CD8-positive, alpha-beta memory T cell (primary cell): ENCODE measurements around the gene PFDN6. TPM values are rescaled to one million over a fixed set of nuclear protein-coding genes. Genes with fewer than 3 reads are reported as not detected.

Experiments
- CTCF ChIA-PET: fragments of 350-600 bp; sonication (Branson Sonifier 250); formaldehyde crosslinking; loops from one replicate; lab custom pipeline; 2021; ENCODE audit warnings: antibody characterized with exemption; lab: Charles Lee
- POLR2A ChIA-PET: fragments of 350-600 bp; sonication (Branson Sonifier 250); formaldehyde crosslinking; loops from one replicate; lab custom pipeline; 2021; ENCODE audit warnings: antibody characterized with exemption; lab: Charles Lee
- DNase-seq, 5 donors: peaks; one replicate each; pipeline versions ENCODE4 v3.0.0 to v3.0.0-alpha.2; 2020 to 2022; ENCODE audit warnings: mixed read lengths in 1 of 5
- H3K27ac ChIP-seq: one replicate; pipeline ENCODE4 v1.7.0; 2013; ENCODE audit warnings: low read depth, mild to moderate bottlenecking, low read length, moderate library complexity
- H3K27me3 ChIP-seq: 2 replicates; pipeline ENCODE4 v1.7.0; 2013; ENCODE audit warnings: low read length, mild to moderate bottlenecking; ENCODE audit not compliant: insufficient read depth, poor library complexity, severe bottlenecking
- H3K36me3 ChIP-seq: 2 replicates; pipeline ENCODE4 v1.7.0; 2013; ENCODE audit warnings: mild to moderate bottlenecking, low read length, moderate library complexity; ENCODE audit not compliant: insufficient read depth
- H3K4me1 ChIP-seq: 2 replicates; pipeline ENCODE4 v1.7.0; 2013; ENCODE audit warnings: mild to moderate bottlenecking, low read length, moderate library complexity; ENCODE audit not compliant: insufficient read depth
- H3K4me3 ChIP-seq: 2 replicates; pipeline ENCODE4 v1.7.0; 2013; ENCODE audit warnings: mild to moderate bottlenecking, low read length
- H3K9me3 ChIP-seq: 2 replicates; pipeline ENCODE4 v1.7.0; 2013; ENCODE audit warnings: mild to moderate bottlenecking, low read length
- H3K27ac Mint-ChIP-seq, 8 donors: one replicate each; pipeline ENCODE4 v1.8.0; 2020 to 2021; ENCODE audit warnings: mixed read lengths in 8 of 8, mild to moderate bottlenecking in 6 of 8, inconsistent platforms in 3 of 8, moderate library complexity in 3 of 8
- H3K27me3 Mint-ChIP-seq, 2 donors: one replicate each; pipeline ENCODE4 v1.8.0; 2020 to 2021; ENCODE audit warnings: mixed read lengths in 2 of 2, mild to moderate bottlenecking in 1 of 2, moderate library complexity in 1 of 2
- H3K36me3 Mint-ChIP-seq, 3 donors: one replicate each; pipeline ENCODE4 v1.8.0; 2020 to 2021; ENCODE audit warnings: mixed read lengths in 3 of 3, inconsistent platforms in 1 of 3, mild to moderate bottlenecking in 1 of 3
- H3K4me1 Mint-ChIP-seq, 3 donors: one replicate each; pipeline ENCODE4 v1.8.0; 2020 to 2021; ENCODE audit warnings: mixed read lengths in 3 of 3, inconsistent platforms in 1 of 3, mild to moderate bottlenecking in 1 of 3
- H3K4me3 Mint-ChIP-seq, 7 donors: one replicate each; pipeline ENCODE4 v1.8.0; 2020 to 2021; ENCODE audit warnings: mixed read lengths in 7 of 7, mild to moderate bottlenecking in 6 of 7, moderate library complexity in 4 of 7, inconsistent platforms in 2 of 7
- H3K9me3 Mint-ChIP-seq, 5 donors: one replicate each; pipeline ENCODE4 v1.8.0; 2020 to 2022; ENCODE audit warnings: mixed read lengths in 5 of 5, mild to moderate bottlenecking in 3 of 5, moderate library complexity in 2 of 5, inconsistent platforms in 1 of 5
- polyA plus RNA-seq: library from polyadenylated mRNA; unstranded; fragments of 300-500 nt; fragmentation: Illumina TruSeq; gene quantifications from one replicate; pipeline ENCODE4 v1.2.3, GENCODE V29; 2021
- total RNA-seq, 2 experiments: library from RNA; stranded (reverse); gene quantifications; one replicate each; pipeline ENCODE4 v1.2.3, GENCODE V29; 2021

Gene PFDN6
- total and polyA plus RNA-seq, 3 experiments from 2014 or later: 37.4 to 119 (median 118) TPM

DNA sequence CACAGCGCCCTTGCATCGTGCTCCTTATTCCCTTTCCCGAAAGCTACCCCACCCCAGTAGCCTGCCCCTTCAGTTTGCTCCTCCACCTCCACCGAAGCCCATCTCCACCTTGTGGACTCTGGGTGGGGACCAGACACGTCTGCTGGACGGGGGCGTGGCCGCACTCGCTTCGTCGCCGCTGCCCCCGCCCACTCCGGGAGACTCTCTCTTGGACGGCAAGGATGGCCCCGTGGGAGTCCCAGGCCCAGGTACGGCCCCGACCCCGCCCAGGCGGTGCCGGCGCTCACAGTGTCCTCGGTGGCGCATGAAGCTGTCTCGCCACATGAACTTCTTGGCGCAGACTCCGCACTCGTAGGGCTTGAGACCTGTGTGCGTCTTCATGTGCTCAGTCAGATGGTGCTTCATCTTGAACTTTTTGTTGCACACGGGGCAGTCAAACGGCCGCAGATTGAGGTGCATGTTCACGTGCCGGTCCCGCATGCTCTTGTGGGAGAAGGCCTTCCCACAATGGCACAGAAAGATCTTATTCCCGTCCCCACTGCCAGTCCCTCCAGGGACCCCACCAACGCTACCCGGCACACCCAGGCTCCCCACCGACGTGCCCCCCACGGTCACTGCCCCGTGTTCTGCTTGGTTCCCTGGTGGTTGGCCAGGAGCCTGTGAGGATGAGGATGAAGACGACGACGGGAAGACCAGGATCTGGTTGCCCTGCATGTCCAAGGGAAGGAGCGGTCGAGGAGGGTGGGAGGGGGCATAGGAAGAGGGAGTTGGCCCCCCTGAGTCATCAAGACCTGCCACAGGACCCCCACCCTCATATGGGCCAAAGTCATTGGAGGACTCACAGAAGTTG, 25.8 kb downstream of the PFDN6 start:
- Histone ChIP-seq H3K4me3 (peak overlapping the region; percentile 87), H3K27me3 (no peaks in the 10 kb centered on the region), H3K36me3 (peaks cover 28% of the 10 kb centered on the region), H3K9me3 (no peaks in the 10 kb centered on the region), H3K27ac (peak overlapping the region; percentile 98), H3K4me1 (peaks cover 59% of the 10 kb centered on the region)
- Mint-ChIP-seq H3K36me3 (peaks cover 5 to 60% (median 10%) of the 10 kb centered on the region in 3 donors), H3K4me1 (peaks cover 66 to 80% (median 71%) of the 10 kb centered on the region in 3 donors), H3K9me3 (no peaks in the 10 kb centered on the region), H3K27me3 (peaks cover 0 to 3% of the 10 kb centered on the region in 2 donors), H3K4me3 (peak overlapping the region; percentile 95 to 100 (median 98)), H3K27ac (peak overlapping the region; percentile 95 to 100 (median 99))
- ChIA-PET POLR2A (interaction anchor here (0.6 to 0.9 kb wide), 2 partner anchors 30 to 81 kb away, joined by 3 to 4 read pairs; no protein-coding TSS in a partner anchor), CTCF (interaction anchor here (4.4 kb wide), 1 partner anchor 30 kb away, joined by 52 read pairs; no protein-coding TSS in a partner anchor)
- peak in 1 of 5 donors; percentile 56 for DNase-seq

GRCh38 chr6:33315793-33316602, 26.6 kb downstream of the PFDN6 start:
- H3K4me1 Mint-ChIP-seq: peaks cover 70 to 83% (median 74%) of the 10 kb centered on the region in 3 donors
- Histone ChIP-seq H3K4me1 (peaks cover 67% of the 10 kb centered on the region), H3K4me3 (no peak overlapping the region), H3K27me3 (no peaks in the 10 kb centered on the region), H3K9me3 (no peaks in the 10 kb centered on the region), H3K36me3 (peaks cover 36% of the 10 kb centered on the region), H3K27ac (no peak overlapping the region)
- ChIA-PET POLR2A (interaction anchor here (0.6 to 2.9 kb wide), 4 partner anchors 28 to 82 kb away, joined by 3 to 75 read pairs (median 4); no protein-coding TSS in a partner anchor), CTCF (interaction anchor here (4.4 kb wide), 1 partner anchor 29 kb away, joined by 52 read pairs; no protein-coding TSS in a partner anchor)
- peaks cover 0 to 3% of the 10 kb centered on the region in 2 donors for H3K27me3 Mint-ChIP-seq
- H3K4me3 Mint-ChIP-seq: peak overlapping the region; percentile 75 to 100 (median 99)
- DNase-seq: no peak
- peak overlapping the region; percentile 87 to 99 (median 96) for H3K27ac Mint-ChIP-seq
- H3K36me3 Mint-ChIP-seq: peaks cover 5 to 64% (median 13%) of the 10 kb centered on the region in 3 donors
- no peaks in the 10 kb centered on the region for H3K9me3 Mint-ChIP-seq

DNA sequence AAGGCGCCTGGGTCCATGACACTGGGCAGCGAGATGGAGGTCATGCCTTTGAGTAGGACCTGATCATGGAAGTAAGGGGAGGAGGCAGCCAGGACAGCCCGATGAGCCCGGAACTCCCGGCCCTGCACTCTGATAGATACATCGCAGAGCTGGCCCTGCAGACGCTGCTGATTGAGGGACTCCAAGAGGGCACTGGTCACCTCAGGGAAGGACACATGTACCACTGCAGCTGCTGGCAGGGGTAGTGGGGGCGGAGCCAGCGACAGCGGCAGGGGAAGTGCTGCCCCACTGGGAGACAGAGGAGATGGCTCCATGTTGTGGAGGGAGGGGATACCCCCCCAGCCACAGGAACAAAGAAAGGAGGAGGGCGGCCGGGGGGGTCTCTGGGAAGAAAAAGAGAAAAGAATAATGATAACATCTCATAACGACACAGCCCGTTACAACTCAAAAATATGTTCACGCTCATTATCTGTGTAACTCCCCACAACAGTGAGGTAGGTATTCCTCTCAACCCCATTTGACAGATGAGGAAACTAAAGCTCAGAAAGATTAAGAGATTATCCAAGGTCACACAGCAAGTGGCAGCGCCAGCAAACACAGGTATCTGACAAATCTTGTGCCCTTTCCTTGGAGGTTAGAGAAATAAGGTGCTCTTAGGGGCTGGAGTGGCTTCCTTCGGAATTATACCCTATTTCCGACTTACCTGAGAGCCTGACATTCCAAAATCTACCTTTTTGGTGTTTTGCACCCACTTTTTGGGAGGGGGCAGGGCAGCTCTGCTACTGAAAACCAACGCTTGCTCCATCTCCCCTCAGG, 27.4 kb downstream of the PFDN6 start:
- H3K9me3 Mint-ChIP-seq: no peaks in the 10 kb centered on the region
- H3K27ac Mint-ChIP-seq: peak overlapping the region in 7 of 8 donors; percentile 87 to 99 (median 95)
- Histone ChIP-seq H3K4me1 (peaks cover 73% of the 10 kb centered on the region), H3K27me3 (no peaks in the 10 kb centered on the region), H3K36me3 (peaks cover 41% of the 10 kb centered on the region), H3K9me3 (no peaks in the 10 kb centered on the region), H3K4me3 (peak overlapping the region; percentile 51), H3K27ac (no peak overlapping the region)
- ChIA-PET CTCF (interaction anchor here (1.0 to 4.4 kb wide), 3 partner anchors 29 to 109 kb away, joined by 3 to 52 read pairs (median 5); no protein-coding TSS in a partner anchor), POLR2A (interaction anchor here (0.5 to 2.9 kb wide), 12 partner anchors 17 to 304 kb away, joined by 3 to 75 read pairs (median 6); partner anchors contain the start of genes B3GALT4, CUTA, ITPR3 and PFDN6)
- peaks cover 6 to 66% (median 13%) of the 10 kb centered on the region in 3 donors for H3K36me3 Mint-ChIP-seq
- no peak for DNase-seq
- H3K4me1 Mint-ChIP-seq: peaks cover 74 to 86% (median 77%) of the 10 kb centered on the region in 3 donors
- peak overlapping the region; percentile 94 to 100 (median 99) for H3K4me3 Mint-ChIP-seq
- H3K27me3 Mint-ChIP-seq: peaks cover 0 to 3% of the 10 kb centered on the region in 2 donors

GRCh38 chr6:33317419-33317668, 27.9 kb downstream of the PFDN6 start:
- H3K9me3 ChIP-seq: no peaks in the 10 kb centered on the region
- no peaks in the 10 kb centered on the region for H3K27me3 ChIP-seq
- peak overlapping the region; percentile 51 for H3K4me3 ChIP-seq
- POLR2A ChIA-PET: interaction anchor here (0.5 to 2.9 kb wide), 15 partner anchors 18 to 1824 kb away, joined by 3 to 75 read pairs (median 4); partner anchors contain the start of genes B3GALT4, CUTA, ITPR3 and PFDN6
- H3K9me3 Mint-ChIP-seq: no peaks in the 10 kb centered on the region
- H3K4me3 Mint-ChIP-seq: peak overlapping the region; percentile 94 to 100 (median 99)
- no peak overlapping the region for H3K27ac ChIP-seq
- H3K36me3 ChIP-seq: peaks cover 38% of the 10 kb centered on the region
- H3K4me1 Mint-ChIP-seq: peaks cover 74 to 86% (median 76%) of the 10 kb centered on the region in 3 donors
- H3K4me1 ChIP-seq: peaks cover 68% of the 10 kb centered on the region
- peak overlapping the region in 6 of 8 donors; percentile 84 to 95 (median 88) for H3K27ac Mint-ChIP-seq
- DNase-seq: no peak
- peaks cover 10 to 66% (median 15%) of the 10 kb centered on the region in 3 donors for H3K36me3 Mint-ChIP-seq
- CTCF ChIA-PET: interaction anchor here (1.0 to 4.4 kb wide), 10 partner anchors 10 to 112 kb away, joined by 3 to 52 read pairs (median 4); partner anchors contain the start of genes RPS18 and VPS52
- H3K27me3 Mint-ChIP-seq: peaks cover 0 to 3% of the 10 kb centered on the region in 2 donors

DNA sequence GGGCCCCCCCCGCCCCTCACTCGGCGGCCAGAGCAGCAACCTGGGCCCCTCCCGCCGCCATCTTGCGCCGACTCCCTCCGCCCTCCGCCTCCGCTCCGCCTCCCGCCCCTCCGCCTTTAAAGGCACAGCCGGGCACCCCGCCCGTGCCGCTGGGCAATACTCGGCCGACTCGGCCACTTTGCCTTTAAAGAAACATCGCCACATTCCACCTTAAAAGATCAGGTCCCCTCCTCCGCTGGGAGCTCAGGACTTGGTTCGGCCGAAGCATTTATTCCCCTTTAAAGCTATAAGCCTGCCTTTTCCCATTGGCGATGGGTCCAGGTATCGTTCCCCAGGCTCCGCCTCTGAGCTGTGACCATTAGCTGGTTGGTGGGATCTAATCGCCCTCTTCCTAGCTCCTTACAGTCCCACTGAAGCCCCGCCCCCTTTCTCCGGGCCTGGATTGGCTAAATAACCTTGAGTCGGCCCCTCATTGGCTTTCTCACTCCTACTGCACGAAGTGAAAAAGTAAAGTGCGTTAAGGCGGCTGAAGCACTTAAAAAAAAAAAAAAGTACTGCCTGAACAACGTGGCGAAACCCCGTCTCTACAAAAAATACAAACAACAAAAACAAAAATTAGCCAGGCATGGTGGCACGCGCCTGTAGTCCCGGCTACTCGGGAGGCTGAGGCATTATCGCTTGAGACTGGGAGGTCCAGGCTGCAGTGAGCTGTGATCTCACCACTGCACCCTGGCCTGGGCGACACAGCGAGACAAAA, 28.4 kb downstream of the PFDN6 start, which contains the start of gene ZBTB22:
TSS of gene ZBTB22 (minus strand) at position 76 of the 757 bp plus-strand sequence. CDS start 828 bp downstream, outside the sequence.
- Mint-ChIP-seq H3K9me3 (no peaks in the 10 kb centered on the region), H3K4me1 (peaks cover 71 to 84% (median 71%) of the 10 kb centered on the region in 3 donors), H3K27ac (peak within 1 kb of the TSS; percentile 95 to 99 (median 98)), H3K4me3 (peak within 1 kb of the TSS; percentile 94 to 100 (median 100)), H3K36me3 (peaks cover 13 to 66% (median 15%) of the 10 kb centered on the region in 3 donors), H3K27me3 (peaks cover 0 to 3% of the 10 kb centered on the region in 2 donors)
- CTCF ChIA-PET: interaction anchor here (0.8 to 4.4 kb wide), 12 partner anchors 9 to 111 kb away, joined by 3 to 52 read pairs (median 4); partner anchors contain the start of genes RGL2, RPS18 and VPS52
- H3K27ac ChIP-seq: peak within 1 kb of the TSS; percentile 72
- POLR2A ChIA-PET: interaction anchor here (0.6 to 2.9 kb wide), 18 partner anchors 18 to 1825 kb away, joined by 3 to 75 read pairs (median 4); partner anchors contain the start of genes B3GALT4, CUTA, ITPR3 and PFDN6
- H3K36me3 ChIP-seq: peaks cover 38% of the 10 kb centered on the region
- peaks cover 66% of the 10 kb centered on the region for H3K4me1 ChIP-seq
- no peaks in the 10 kb centered on the region for H3K27me3 ChIP-seq
- DNase-seq: peak; percentile 94 to 97 (median 96)
- H3K4me3 ChIP-seq: peak within 1 kb of the TSS; percentile 100
- H3K9me3 ChIP-seq: no peaks in the 10 kb centered on the region

- POLR2A ChIA-PET: interaction anchor here (0.5 to 2.9 kb wide), 10 partner anchors 19 to 137 kb away, joined by 3 to 75 read pairs (median 8); partner anchors contain the start of genes B3GALT4, PFDN6, RGL2 and WDR46
- CTCF ChIA-PET: interaction anchor here (0.8 to 4.4 kb wide), 12 partner anchors 8 to 110 kb away, joined by 3 to 52 read pairs (median 4); partner anchors contain the start of genes RGL2, RPS18 and VPS52
- H3K9me3 Mint-ChIP-seq: no peaks in the 10 kb centered on the region
- H3K4me3 Mint-ChIP-seq: peak overlapping the region; percentile 94 to 100 (median 100)
- Histone ChIP-seq H3K4me1 (peaks cover 68% of the 10 kb centered on the region), H3K9me3 (no peaks in the 10 kb centered on the region), H3K27me3 (no peaks in the 10 kb centered on the region), H3K27ac (peak overlapping the region; percentile 72), H3K36me3 (peaks cover 38% of the 10 kb centered on the region), H3K4me3 (peak overlapping the region; percentile 100)
- peaks cover 14 to 64% (median 15%) of the 10 kb centered on the region in 3 donors for H3K36me3 Mint-ChIP-seq
- H3K4me1 Mint-ChIP-seq: peaks cover 74 to 92% (median 78%) of the 10 kb centered on the region in 3 donors
- H3K27ac Mint-ChIP-seq: peak overlapping the region; percentile 85 to 99 (median 97)
- DNase-seq: no peak
- H3K27me3 Mint-ChIP-seq: peaks cover 0 to 3% of the 10 kb centered on the region in 2 donors
Measured at GRCh38 chr6:33318426-33319073, 29.1 kb downstream of the PFDN6 start.
